GM20000 (cell line): Measurements from ENCODE around the gene COL7A1.

Experiments used
- DNase-seq: peaks from one replicate; pipeline ENCODE4 v3.0.0; 2012; ENCODE audit warnings: low spot score
- CTCF ChIP-seq: IDR thresholded peaks from 2 replicates; pipeline ENCODE4 v1.5.1; 2012; ENCODE audit warnings: mild to moderate bottlenecking, control low read depth; ENCODE audit errors: extremely low read depth, missing control alignments

COL7A1 gene

GRCh38 chr3:48595075-48595525, at the start of gene COL7A1:
Gene COL7A1, minus strand, starts transcription at chr3:48595329. Its CDS starts 170 bp downstream, at chr3:48595159.
- TF ChIP-seq CTCF: no peak
- peak; percentile 59 for DNase-seq

- TF ChIP-seq CTCF: no peak
- DNase-seq: no peak
Observed at GRCh38 chr3:48642605-48643004, 47.5 kb upstream of the COL7A1 start.

GRCh38 chr3:48641396-48641795, 46.3 kb upstream of the COL7A1 start:
- TF ChIP-seq CTCF: no peak
- no peak for DNase-seq

GRCh38 chr3:48639944-48640606, 44.9 kb upstream of the COL7A1 start:
- DNase-seq: no peak
- TF ChIP-seq CTCF: no peak

- no peak for TF ChIP-seq CTCF
- no peak for DNase-seq
Observed at GRCh38 chr3:48637305-48637704, 42.2 kb upstream of the COL7A1 start.

GRCh38 chr3:48636149-48636655, 41.1 kb upstream of the COL7A1 start:
- no peak for DNase-seq

More at GRCh38 chr3:48636149-48636655, 41.1 kb upstream of the COL7A1 start:
- TF ChIP-seq CTCF: no peak
